GM12872 (cell line): ENCODE measurements around the gene BCAS3.

Experiments
- CTCF ChIP-seq: IDR thresholded peaks from 3 replicates; pipeline ENCODE4 v1.5.1; 2011; ENCODE audit warnings: low read depth, mild to moderate bottlenecking, low read length, moderate library complexity; ENCODE audit not compliant: insufficient read depth

Gene BCAS3

GRCh38 chr17:61409301-61410112 is 731.9 kb downstream of the BCAS3 start:
- TF ChIP-seq CTCF: peak; percentile 53; the same call in 2 of the 3 replicates

- peak; percentile 67 for TF ChIP-seq CTCF
Measured at GRCh38 chr17:61410141-61411010, 732.7 kb downstream of the BCAS3 start.

GRCh38 chr17:61411011-61411260 is 733.3 kb downstream of the BCAS3 start:
- TF ChIP-seq CTCF: no peak

GRCh38 chr17:61411261-61412142 is 733.9 kb downstream of the BCAS3 start:
- TF ChIP-seq CTCF: peak; percentile 20; the same call in 2 of the 3 replicates

GRCh38 chr17:61412143-61412859 is 734.6 kb downstream of the BCAS3 start:
- peak; percentile 93 for TF ChIP-seq CTCF

- no peak for TF ChIP-seq CTCF
Measured at GRCh38 chr17:61412860-61413660, 735.4 kb downstream of the BCAS3 start.
